HCT116 (cell line): ENCODE results near the gene SYN1. TPM values are rescaled to one million over a fixed set of nuclear protein-coding genes. Genes with fewer than 3 reads are reported as not detected.

Experiments used
- ATAC-seq: fragments of 200-7000 bp; cut with Tn5 transposase; 2 replicates; pipeline ENCODE4 v1.9.1; 2020; ENCODE audit warnings: mild to moderate bottlenecking, moderate library complexity
- BruUV-seq: library from RNA; stranded (reverse); fragments of 400-500 nt; replicated peaks from 2 replicates; lab custom pipeline; 2021; lab: Mats Ljungman, UMichigan
- CTCF ChIA-PET: fragments of 300-600 bp; sonication (Branson Sonifier 250); formaldehyde crosslinking; loops from one replicate; lab custom pipeline; 2021; ENCODE audit warnings: antibody characterized with exemption; lab: Charles Lee
- POLR2A ChIA-PET: fragments of 300-600, 350-600 bp; sonication (Branson Sonifier 250); formaldehyde crosslinking; loops from one replicate; lab custom pipeline; 2021; ENCODE audit warnings: antibody characterized with exemption; lab: Charles Lee
- RAD21 ChIA-PET, 2 experiments: fragments of 300-600 bp; sonication (Branson Sonifier 250); formaldehyde crosslinking; loops; one replicate each; lab custom pipeline; 2023; ENCODE audit warnings: low total read pairs in 2 of 2; ENCODE audit not compliant: uncharacterized antibody in 2 of 2, unreplicated experiment in 2 of 2, low non-redundant PET in 1 of 2; lab: Charles Lee
- DNase-seq: peaks from one replicate; pipeline ENCODE4 v3.0.0-alpha.2; 2010; ENCODE audit warnings: low read depth, low spot score
- H2AFZ ChIP-seq: fragments of 200-600 bp; shearing (Covaris generic), sonication (generic); 2 replicates; pipeline ENCODE4 v1.6.1; 2017; ENCODE audit warnings: low read depth, mixed run types, mixed read lengths, antibody characterized with exemption, low read length; ENCODE audit not compliant: poor library complexity, severe bottlenecking
- H3K27ac ChIP-seq: 2 replicates; pipeline ENCODE4 v1.5.1; 2012; ENCODE audit warnings: low read depth, low read length
- H3K27me3 ChIP-seq: fragments of 200-600 bp; sonication (generic); 2 replicates; pipeline ENCODE4 v1.6.1; 2016; ENCODE audit warnings: mixed run types, low read length, mixed read lengths; ENCODE audit not compliant: insufficient read depth
- H3K36me3 ChIP-seq, 2 experiments: fragments of 200-500 bp in 1 of 2; fragments of 200-600 bp in 1 of 2; sonication (Bioruptor generic) in 1 of 2; sonication (generic) in 1 of 2; 2 replicates each; pipeline versions ENCODE4 v1.5.1 to v1.6.1; 2014 to 2016; ENCODE audit warnings: low read length in 2 of 2, inconsistent platforms in 1 of 2, mixed read lengths in 1 of 2, mixed run types in 1 of 2; ENCODE audit not compliant: insufficient read depth in 2 of 2, control insufficient read depth in 1 of 2
- H3K4me1 ChIP-seq, 2 experiments: fragments of 200-600 bp in 1 of 2; sonication (generic) in 1 of 2; 2 replicates each; pipeline versions ENCODE4 v1.5.1 to v1.6.1; 2012 to 2017; ENCODE audit warnings: low read length in 2 of 2, inconsistent platforms in 1 of 2, mild to moderate bottlenecking in 1 of 2, mixed read lengths in 1 of 2, mixed run types in 1 of 2, moderate library complexity in 1 of 2; ENCODE audit not compliant: insufficient read depth in 2 of 2, control insufficient read depth in 1 of 2
- H3K4me2 ChIP-seq: fragments of 200-600 bp; sonication (generic); 2 replicates; pipeline ENCODE4 v1.6.1; 2017; ENCODE audit warnings: mixed run types, low read length, mixed read lengths
- H3K4me3 ChIP-seq, 2 experiments: fragments of 200-600 bp in 1 of 2; sonication (generic) in 1 of 2; replicated peaks in 1 of 2; 2 replicates each; pipeline ENCODE4 v1.5.1; 2011 to 2016; ENCODE audit warnings: low read length in 2 of 2, control low read depth in 1 of 2, low read depth in 1 of 2, mild to moderate bottlenecking in 1 of 2, mixed read lengths in 1 of 2, mixed run types in 1 of 2
- H3K79me2 ChIP-seq: fragments of 200-600 bp; sonication (generic); 2 replicates; pipeline ENCODE4 v1.6.1; 2017; ENCODE audit warnings: mild to moderate bottlenecking, mixed run types, low read length, moderate library complexity, mixed read lengths; ENCODE audit not compliant: insufficient read depth
- H3K9ac ChIP-seq: fragments of 200-600 bp; sonication (generic); 2 replicates; pipeline ENCODE4 v1.6.1; 2016; ENCODE audit warnings: low read length, mixed read lengths
- H3K9me2 ChIP-seq: fragments of 200-600 bp; sonication (generic), shearing (Covaris generic); 2 replicates; pipeline ENCODE4 v1.6.1; 2017; ENCODE audit warnings: mixed run types, mild to moderate bottlenecking, moderate library complexity; ENCODE audit not compliant: insufficient read depth
- H3K9me3 ChIP-seq, 2 experiments: fragments of 200-500 bp in 1 of 2; fragments of 200-600 bp in 1 of 2; sonication (Bioruptor generic) in 1 of 2; sonication (generic) in 1 of 2; 2 replicates each; pipeline ENCODE4 v1.6.1; 2014 to 2017; ENCODE audit warnings: low read length in 2 of 2, mixed read lengths in 2 of 2, inconsistent platforms in 1 of 2, low read depth in 1 of 2, mild to moderate bottlenecking in 1 of 2, mixed run types in 1 of 2, moderate library complexity in 1 of 2; ENCODE audit not compliant: control insufficient read depth in 1 of 2, insufficient read depth in 1 of 2
- H4K20me1 ChIP-seq: fragments of 200-600 bp; sonication (generic), shearing (Covaris generic); 2 replicates; pipeline ENCODE4 v1.6.1; 2017; ENCODE audit warnings: mixed run types, mild to moderate bottlenecking, moderate library complexity; ENCODE audit not compliant: insufficient read depth
- CBX3 ChIP-seq: IDR thresholded peaks from 2 replicates; pipeline ENCODE4 v1.6.1; 2012; ENCODE audit warnings: low read depth
- CEBPB ChIP-seq: IDR thresholded peaks from 2 replicates; pipeline ENCODE4 v1.6.1; 2012; ENCODE audit warnings: low read depth
- ELF1 ChIP-seq: IDR thresholded peaks from 2 replicates; pipeline ENCODE4 v1.6.1; 2012; ENCODE audit warnings: low read depth, borderline replicate concordance
- EZH2 ChIP-seq: fragments of 200-600 bp; sonication (generic); IDR thresholded peaks from 2 replicates; pipeline ENCODE4 v1.6.1; 2017; ENCODE audit warnings: antibody characterized with exemption, mixed run types
- FOSL1 ChIP-seq: IDR thresholded peaks from 2 replicates; pipeline ENCODE4 v1.6.1; 2012; ENCODE audit warnings: low read depth
- JUND ChIP-seq: IDR thresholded peaks from 2 replicates; pipeline ENCODE4 v1.6.1; 2012
- MAX ChIP-seq: IDR thresholded peaks from 2 replicates; pipeline ENCODE4 v1.6.1; 2012
- POLR2A ChIP-seq: IDR thresholded peaks from 2 replicates; pipeline ENCODE4 v1.7.0; 2011; ENCODE audit warnings: borderline replicate concordance; ENCODE audit not compliant: insufficient read depth, insufficient read length; ENCODE audit errors: extremely low read depth
- POLR2AphosphoS5 ChIP-seq: IDR thresholded peaks from 2 replicates; pipeline ENCODE4 v1.6.1; 2011; ENCODE audit warnings: mild to moderate bottlenecking, low read depth, low read length, moderate library complexity
- RAD21 ChIP-seq: IDR thresholded peaks from 2 replicates; pipeline ENCODE4 v1.6.1; 2012; ENCODE audit warnings: low read depth, mild to moderate bottlenecking
- SP1 ChIP-seq: IDR thresholded peaks from 2 replicates; pipeline ENCODE4 v1.6.1; 2012; ENCODE audit warnings: low read depth
- TCF7L2 ChIP-seq: IDR thresholded peaks from 2 replicates; pipeline ENCODE4 v1.7.0; 2011; ENCODE audit warnings: borderline replicate concordance, inconsistent platforms; ENCODE audit not compliant: insufficient read depth, insufficient read length; ENCODE audit errors: extremely low read depth
- YY1 ChIP-seq: IDR thresholded peaks from 2 replicates; pipeline ENCODE4 v1.6.1; 2011; ENCODE audit warnings: low read length, low read depth, moderate library complexity, mild to moderate bottlenecking; ENCODE audit not compliant: insufficient replicate concordance; ENCODE audit errors: extremely low read depth
- ZFX ChIP-seq: fragments of 450-650 bp; IDR thresholded peaks from 2 replicates; pipeline ENCODE4 v1.6.1; 2017
- ZNF274 ChIP-seq: fragments of 200-500 bp; sonication (Bioruptor generic); IDR thresholded peaks from 2 replicates; pipeline ENCODE4 v1.6.1; 2014; ENCODE audit warnings: mild to moderate bottlenecking, low read depth, low read length, inconsistent platforms
- intact Hi-C: fragments of 100-400 bp; cut with micrococcal nuclease; formaldehyde crosslinking; loops from 2 replicates; pipeline ENCODE4 v1.10.0; 2022
- total RNA-seq: library from RNA; stranded (reverse); gene quantifications from one replicate; pipeline ENCODE4 v1.2.1, GENCODE V29; 2021; ENCODE audit not compliant: unreplicated experiment
- TF ChIP-seq, protein P1 (sequence below): IDR thresholded peaks from 2 replicates; pipeline ENCODE4 v1.6.1; 2012
- TF ChIP-seq, protein P2 (sequence below), 3 experiments: fragments of 200-600 bp in 1 of 3; sonication (generic) in 1 of 3; IDR thresholded peaks in 2 of 3; conservative IDR thresholded peaks in 1 of 3; 2 replicates each; pipeline ENCODE4 v1.5.1; 2012 to 2017; ENCODE audit warnings: low read depth in 2 of 3, low read length in 2 of 3, antibody characterized with exemption in 1 of 3, borderline replicate concordance in 1 of 3, control low read depth in 1 of 3, mild to moderate bottlenecking in 1 of 3, mixed read lengths in 1 of 3, mixed run types in 1 of 3, moderate library complexity in 1 of 3; ENCODE audit not compliant: insufficient read depth in 1 of 3

SYN1 gene
- total RNA-seq, 1 experiment from 2014 or later: 0.86 TPM

GRCh38 chrX:47587091-47587891, 32.4 kb downstream of the SYN1 start:
- no peak overlapping the region for H2AFZ ChIP-seq
- no peak overlapping the region for H3K9ac ChIP-seq
- no peaks in the 10 kb centered on the region for H3K9me2 ChIP-seq
- no peak overlapping the region for H3K4me2 ChIP-seq
- ATAC-seq: no peak
- TF ChIP-seq POLR2AphosphoS5: peak; percentile 44; the same call in 1 of the 2 replicates
- TF ChIP-seq, protein P1, sequence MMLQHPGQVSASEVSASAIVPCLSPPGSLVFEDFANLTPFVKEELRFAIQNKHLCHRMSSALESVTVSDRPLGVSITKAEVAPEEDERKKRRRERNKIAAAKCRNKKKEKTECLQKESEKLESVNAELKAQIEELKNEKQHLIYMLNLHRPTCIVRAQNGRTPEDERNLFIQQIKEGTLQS: no peak
- ChIA-PET POLR2A (no interaction called here), CTCF (no interaction called here), RAD21 (no interaction called here)
- H3K9me3 ChIP-seq: no peaks in the 10 kb centered on the region
- H4K20me1 ChIP-seq: no peaks in the 10 kb centered on the region
- peaks cover 20% of the 10 kb centered on the region for H3K79me2 ChIP-seq
- H3K36me3 ChIP-seq: peaks cover 3 to 6% of the 10 kb centered on the region in 2 experiments; a peak in 1 of 4 replicates
- DNase-seq: no peak
- BruUV-seq: no TSS peak
- peaks cover 0 to 11% of the 10 kb centered on the region in 2 experiments; a peak in 2 of 4 replicates for H3K4me1 ChIP-seq
- no peak overlapping the region for H3K27ac ChIP-seq
- no peaks in the 10 kb centered on the region for H3K27me3 ChIP-seq
- H3K4me3 ChIP-seq: no peak overlapping the region
- intact Hi-C loops: no loop called here

DNA sequence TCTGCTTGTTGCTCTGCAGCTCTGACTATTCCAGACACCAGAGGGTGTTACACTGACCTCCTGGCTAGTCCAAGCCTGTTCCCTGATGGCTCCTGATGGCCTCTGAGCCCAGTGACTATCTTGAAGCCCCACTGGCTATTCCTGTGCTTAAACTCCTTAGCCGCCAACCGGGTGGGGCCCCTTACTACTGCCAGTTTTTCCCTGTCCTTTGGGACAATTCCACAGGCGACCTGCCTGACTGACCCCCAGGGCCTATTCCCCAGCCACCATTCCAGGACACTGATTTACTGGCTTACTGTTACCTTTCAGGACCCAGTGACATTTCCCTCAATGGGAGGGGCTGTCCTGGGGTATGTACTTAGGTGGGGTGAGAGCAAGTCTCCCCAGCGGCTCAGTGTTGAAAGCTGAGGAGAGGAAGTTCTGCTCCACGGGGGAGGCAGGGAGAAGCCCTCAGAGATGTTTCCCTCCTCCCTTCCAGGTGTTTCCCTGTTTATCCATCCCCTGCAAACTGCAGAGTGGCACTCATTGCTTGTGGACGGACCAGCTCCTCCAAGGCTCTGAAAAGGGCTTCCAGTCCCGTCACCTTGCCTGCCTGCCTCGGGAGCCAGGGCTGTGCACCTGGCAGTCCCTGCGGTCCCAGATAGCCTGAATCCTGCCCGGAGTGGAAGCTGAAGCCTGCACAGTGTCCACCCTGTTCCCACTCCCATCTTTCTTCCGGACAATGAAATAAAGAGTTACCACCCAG, 33.4 kb downstream of the SYN1 start:
- Histone ChIP-seq H3K9ac (no peak overlapping the region), H3K79me2 (peaks cover 20% of the 10 kb centered on the region), H3K4me1 (peaks cover 4 to 19% of the 10 kb centered on the region in 2 experiments), H3K27me3 (no peaks in the 10 kb centered on the region), H2AFZ (no peak overlapping the region), H3K9me2 (no peaks in the 10 kb centered on the region), H3K4me2 (no peak overlapping the region), H4K20me1 (no peaks in the 10 kb centered on the region), H3K36me3 (peaks cover 3 to 6% of the 10 kb centered on the region in 2 experiments; a peak in 1 of 4 replicates), H3K4me3 (no peak overlapping the region), H3K9me3 (no peaks in the 10 kb centered on the region), H3K27ac (no peak overlapping the region)
- DNase-seq: no peak
- ChIA-PET RAD21 (no interaction called here), POLR2A (no interaction called here), CTCF (no interaction called here)
- no peak for ATAC-seq
- intact Hi-C loops: no loop called here
- no TSS peak for BruUV-seq
- no peak for TF ChIP-seq ZNF274
- no peak for TF ChIP-seq CEBPB
- TF ChIP-seq MAX: no peak
- TF ChIP-seq RAD21: no peak
- no peak for TF ChIP-seq YY1
- TF ChIP-seq FOSL1: no peak
- TF ChIP-seq TCF7L2: no peak
- TF ChIP-seq EZH2: no peak
- TF ChIP-seq, protein P1: no peak
- no peak for TF ChIP-seq POLR2AphosphoS5
- TF ChIP-seq ELF1: no peak
- no peak for TF ChIP-seq SP1
- TF ChIP-seq JUND: no peak
- no peak for TF ChIP-seq ZFX
- no peak for TF ChIP-seq POLR2A
- TF ChIP-seq CBX3: no peak
- TF ChIP-seq, protein P2, sequence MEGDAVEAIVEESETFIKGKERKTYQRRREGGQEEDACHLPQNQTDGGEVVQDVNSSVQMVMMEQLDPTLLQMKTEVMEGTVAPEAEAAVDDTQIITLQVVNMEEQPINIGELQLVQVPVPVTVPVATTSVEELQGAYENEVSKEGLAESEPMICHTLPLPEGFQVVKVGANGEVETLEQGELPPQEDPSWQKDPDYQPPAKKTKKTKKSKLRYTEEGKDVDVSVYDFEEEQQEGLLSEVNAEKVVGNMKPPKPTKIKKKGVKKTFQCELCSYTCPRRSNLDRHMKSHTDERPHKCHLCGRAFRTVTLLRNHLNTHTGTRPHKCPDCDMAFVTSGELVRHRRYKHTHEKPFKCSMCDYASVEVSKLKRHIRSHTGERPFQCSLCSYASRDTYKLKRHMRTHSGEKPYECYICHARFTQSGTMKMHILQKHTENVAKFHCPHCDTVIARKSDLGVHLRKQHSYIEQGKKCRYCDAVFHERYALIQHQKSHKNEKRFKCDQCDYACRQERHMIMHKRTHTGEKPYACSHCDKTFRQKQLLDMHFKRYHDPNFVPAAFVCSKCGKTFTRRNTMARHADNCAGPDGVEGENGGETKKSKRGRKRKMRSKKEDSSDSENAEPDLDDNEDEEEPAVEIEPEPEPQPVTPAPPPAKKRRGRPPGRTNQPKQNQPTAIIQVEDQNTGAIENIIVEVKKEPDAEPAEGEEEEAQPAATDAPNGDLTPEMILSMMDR (IDR thresholded peaks at IDR 0.05 in 2 of 3, conservative IDR thresholded peaks at IDR 0.05 in 1 of 3; ENCODE audit: borderline replicate concordance in 1 of 3, insufficient read depth in 1 of 3, low read depth in 2 of 3, low read length in 2 of 3): no peak
